IMR-90 (cell line): ENCODE data around the gene MNS1. TPM values are rescaled to one million over a fixed set of nuclear protein-coding genes. Genes with fewer than 3 reads are reported as not detected.

Experiments
- ATAC-seq: fragments of 200-7000 bp; cut with Tn5 transposase; 2 replicates; pipeline ENCODE4 v1.9.1; 2020; ENCODE audit warnings: low read depth, mild to moderate bottlenecking, moderate library complexity
- BruUV-seq: library from RNA; stranded (reverse); fragments of 400-500 nt; replicated peaks from 2 replicates; lab custom pipeline; 2021; lab: Mats Ljungman, UMichigan
- CTCF ChIA-PET: fragments of 300-600 bp; formaldehyde crosslinking; extraction: SDS; loops from one replicate; lab custom pipeline; 2021; ENCODE audit warnings: antibody characterized with exemption; lab: Yijun Ruan, JAX
- POLR2A ChIA-PET: fragments of 300-600 bp; sonication (Branson Sonifier 250); formaldehyde crosslinking; loops from one replicate; lab custom pipeline; 2022; ENCODE audit warnings: antibody characterized with exemption; ENCODE audit not compliant: unreplicated experiment; lab: Charles Lee
- DNase-seq: peaks from one replicate; pipeline ENCODE4 v3.0.0; 2013
- H2AFZ ChIP-seq: replicated peaks from 2 replicates; pipeline ENCODE3; 2013; ENCODE audit warnings: low read length, mild to moderate bottlenecking; ENCODE audit not compliant: poor library complexity
- H2AK5ac ChIP-seq: 2 replicates; pipeline ENCODE4 v1.6.1; 2013; ENCODE audit warnings: low read depth, low read length, inconsistent platforms
- H2AK9ac ChIP-seq: replicated peaks from 2 replicates; pipeline ENCODE3; 2013; ENCODE audit warnings: mild to moderate bottlenecking, low read depth, low read length, moderate library complexity; ENCODE audit not compliant: poor library complexity
- H2BK120ac ChIP-seq: 2 replicates; pipeline ENCODE4 v1.6.1; 2013; ENCODE audit warnings: low read depth, low read length, inconsistent platforms
- H2BK15ac ChIP-seq: 3 replicates; pipeline ENCODE4 v1.6.1; 2013; ENCODE audit warnings: low read depth, low read length, inconsistent platforms
- H2BK20ac ChIP-seq: 2 replicates; pipeline ENCODE4 v1.6.1; 2013; ENCODE audit warnings: low read depth, mild to moderate bottlenecking, inconsistent platforms, low read length, moderate library complexity
- H2BK5ac ChIP-seq: 2 replicates; pipeline ENCODE4 v1.6.1; 2013; ENCODE audit warnings: mild to moderate bottlenecking, low read depth, low read length, inconsistent platforms; ENCODE audit not compliant: poor library complexity, severe bottlenecking
- H3K14ac ChIP-seq: replicated peaks from 2 replicates; pipeline ENCODE4 v1.6.1; 2013; ENCODE audit warnings: low read depth, low read length, inconsistent platforms
- H3K18ac ChIP-seq: 2 replicates; pipeline ENCODE4 v1.6.1; 2013; ENCODE audit warnings: low read depth, low read length, control low read depth
- H3K23ac ChIP-seq: 2 replicates; pipeline ENCODE4 v1.6.1; 2013; ENCODE audit warnings: low read depth, low read length, inconsistent platforms
- H3K27ac ChIP-seq: 2 replicates; pipeline ENCODE4 v1.5.1; 2013; ENCODE audit warnings: mild to moderate bottlenecking, control low read depth, low read length; ENCODE audit not compliant: insufficient read depth
- H3K27me3 ChIP-seq: 2 replicates; pipeline ENCODE4 v1.6.1; 2013; ENCODE audit warnings: low read length; ENCODE audit not compliant: control insufficient read depth, insufficient read depth
- H3K36me3 ChIP-seq: 2 replicates; pipeline ENCODE4 v1.6.1; 2013; ENCODE audit warnings: low read length, mixed read lengths; ENCODE audit not compliant: control insufficient read depth, insufficient read depth
- H3K4ac ChIP-seq: 2 replicates; pipeline ENCODE4 v1.6.1; 2013; ENCODE audit warnings: low read depth, low read length, inconsistent platforms
- H3K4me1 ChIP-seq: 2 replicates; pipeline ENCODE4 v1.6.1; 2013; ENCODE audit warnings: low read length, mixed read lengths; ENCODE audit not compliant: control insufficient read depth, insufficient read depth
- H3K4me2 ChIP-seq: 2 replicates; pipeline ENCODE4 v1.6.1; 2013; ENCODE audit warnings: low read depth, mild to moderate bottlenecking, control low read depth, low read length, moderate library complexity
- H3K4me3 ChIP-seq: 2 replicates; pipeline ENCODE4 v1.5.1; 2013; ENCODE audit warnings: low read depth, mild to moderate bottlenecking, control low read depth, low read length, moderate library complexity; ENCODE audit not compliant: insufficient read depth
- H3K56ac ChIP-seq: 2 replicates; pipeline ENCODE4 v1.6.1; 2013; ENCODE audit warnings: low read length, inconsistent platforms; ENCODE audit not compliant: insufficient read depth; ENCODE audit errors: extremely low read depth
- H3K79me1 ChIP-seq, 2 experiments: 2 replicates each; pipeline ENCODE4 v1.6.1; 2013; ENCODE audit warnings: low read length in 2 of 2, inconsistent platforms in 1 of 2, low read depth in 1 of 2
- H3K9ac ChIP-seq: 2 replicates; pipeline ENCODE4 v1.6.1; 2013; ENCODE audit warnings: low read depth, low read length, control low read depth
- H3K9me1 ChIP-seq: 2 replicates; pipeline ENCODE4 v1.6.1; 2013; ENCODE audit warnings: low read length, inconsistent platforms; ENCODE audit not compliant: insufficient read depth
- H3K9me3 ChIP-seq: 2 replicates; pipeline ENCODE4 v1.6.1; 2013; ENCODE audit warnings: low read length; ENCODE audit not compliant: control insufficient read depth, insufficient read depth
- H4K20me1 ChIP-seq: 2 replicates; pipeline ENCODE4 v1.6.1; 2013; ENCODE audit warnings: low read length, inconsistent platforms; ENCODE audit not compliant: insufficient read depth
- H4K5ac ChIP-seq: 2 replicates; pipeline ENCODE4 v1.6.1; 2013; ENCODE audit warnings: mild to moderate bottlenecking, low read depth, low read length, control low read depth
- H4K8ac ChIP-seq, 2 experiments: 2 replicates each; pipeline ENCODE4 v1.6.1; 2013; ENCODE audit warnings: low read depth in 2 of 2, low read length in 2 of 2, control low read depth in 1 of 2, inconsistent platforms in 1 of 2
- H4K91ac ChIP-seq: 2 replicates; pipeline ENCODE4 v1.6.1; 2013; ENCODE audit warnings: low read depth, low read length, inconsistent platforms; ENCODE audit not compliant: insufficient read depth
- CTCF ChIP-seq: conservative IDR thresholded peaks from 2 replicates; pipeline ENCODE4 v1.5.1; 2012; ENCODE audit warnings: mild to moderate bottlenecking, low read depth, low read length, improper control_type of control experiment
- MAFK ChIP-seq: IDR thresholded peaks from 2 replicates; pipeline ENCODE4 v1.6.1; 2012; ENCODE audit warnings: low read depth, low read length, improper control_type of control experiment
- SMC3 ChIP-seq: fragments of 150-350 bp; IDR thresholded peaks from 2 replicates; pipeline ENCODE4 v1.6.1; 2016; ENCODE audit warnings: low read depth, mild to moderate bottlenecking, antibody characterized with exemption, low read length, moderate library complexity
- WGBS, 2 experiments: methylation state at CpG; one replicate each; pipeline versions ENCODE4 v1.1.5 to v1.1.7; 2013; ENCODE audit warnings: missing lambda C conversion rate in 2 of 2; ENCODE audit not compliant: insufficient read length in 1 of 2; ENCODE audit errors: extremely low coverage in 2 of 2; 5-methylcytosine and 5-hydroxymethylcytosine counted together
- dilution Hi-C: fragments of 300-500 bp; cut with HindIII; formaldehyde crosslinking; loops from one replicate; pipeline ENCODE4 v1.14.3; 2018; ENCODE audit warnings: low sequenced_read_pairs; ENCODE audit not compliant: unreplicated experiment
- in situ Hi-C: fragments of 300-500 bp; cut with MboI; formaldehyde crosslinking; loops from 3 replicates; pipeline ENCODE4 v1.14.3; 2019; ENCODE audit warnings: low sequenced_read_pairs, inconsistent platforms, mixed read lengths
- intact Hi-C: fragments of 100-400 bp; cut with micrococcal nuclease; formaldehyde crosslinking; loops from 2 replicates; pipeline ENCODE4 v1.10.0; 2022
- polyA plus RNA-seq, 3 experiments: library from polyadenylated mRNA; depleted of rRNA; stranded (reverse); fragments of >200 nt; gene quantifications; 2 replicates each; pipeline ENCODE4 v1.2.3, GENCODE V29; 2012; ENCODE audit warnings: low replicate concordance in 1 of 3
- total RNA-seq: library from RNA; depleted of rRNA; stranded (reverse); fragments of >200 nt; gene quantifications from 2 replicates; pipeline ENCODE4 v1.2.3, GENCODE V29; 2012

The MNS1 gene
- total and polyA plus RNA-seq, 2 of the 4 experiments (the other 2 are of a cell fraction) = 0.36 to 0.84 TPM

- no peak overlapping the region for H4K8ac ChIP-seq
- WGBS, 2 experiments = no CpG with 5 or more reads among the region's 2 CpGs
- no peak overlapping the region for H3K4ac ChIP-seq
- no peak overlapping the region for H3K14ac ChIP-seq
- H3K27ac ChIP-seq = no peak overlapping the region
- ChIA-PET POLR2A (interaction anchor here (0.6 kb wide), 1 partner anchor 911 kb away, joined by 3 read pairs; no protein-coding TSS in a partner anchor), CTCF (no interaction called here)
- no peak overlapping the region for H3K18ac ChIP-seq
- H3K79me1 ChIP-seq = no peaks in the 10 kb centered on the region
- H2BK5ac ChIP-seq = no peak overlapping the region
- TF ChIP-seq MAFK (no peak), SMC3 (no peak), CTCF (no peak)
- in situ Hi-C loops (no loop called here), intact Hi-C loops (no loop called here), dilution Hi-C loops (loop anchor here (25.0 kb wide), 2 partner anchors 653 to 778 kb away; no protein-coding TSS in a partner anchor)
- H2AK9ac ChIP-seq = no peak overlapping the region
- H4K91ac ChIP-seq = no peak overlapping the region
- no peak overlapping the region for H2BK20ac ChIP-seq
- BruUV-seq = no TSS peak
- H4K5ac ChIP-seq = no peak overlapping the region
- no peaks in the 10 kb centered on the region for H4K20me1 ChIP-seq
- H3K4me2 ChIP-seq = no peak overlapping the region
- no peak for DNase-seq
- peaks cover 8% of the 10 kb centered on the region; the same call in 1 of the 2 replicates for H3K27me3 ChIP-seq
- no peak for ATAC-seq
- no peaks in the 10 kb centered on the region; the same call in 1 of the 2 replicates for H3K9me3 ChIP-seq
- no peak overlapping the region for H2AK5ac ChIP-seq
- H3K9me1 ChIP-seq = no peaks in the 10 kb centered on the region
- no peak overlapping the region for H2BK120ac ChIP-seq
- H3K36me3 ChIP-seq = no peaks in the 10 kb centered on the region
- no peak overlapping the region for H3K9ac ChIP-seq
- no peak overlapping the region for H3K23ac ChIP-seq
- H2AFZ ChIP-seq = no peak overlapping the region
- no peak overlapping the region for H2BK15ac ChIP-seq
- no peak overlapping the region for H3K4me3 ChIP-seq
- H3K56ac ChIP-seq = no peak overlapping the region
- H3K4me1 ChIP-seq = no peaks in the 10 kb centered on the region
Measured at GRCh38 chr15:56484287-56484686, 19.4 kb upstream of the MNS1 start.
